GM12892 (cell line): ENCODE data around the gene NWD2.

Experiments
- DNase-seq: peaks from one replicate; pipeline ENCODE4 v3.0.0; 2011; ENCODE audit not compliant: insufficient read length
- FAIRE-seq: peaks from 2 replicates; lab custom pipeline; 2011; peaks lifted over from hg19 to GRCh38; lab: Jason Lieb, UNC
- POLR2A ChIP-seq: IDR thresholded peaks from 2 replicates; pipeline ENCODE4 v1.6.1; 2011; ENCODE audit warnings: low read depth, low read length, control low read depth
- POLR2AphosphoS5 ChIP-seq: IDR thresholded peaks from 2 replicates; pipeline ENCODE4 v1.6.1; 2011; ENCODE audit warnings: low read depth, low read length, control low read depth
- TAF1 ChIP-seq: IDR thresholded peaks from 2 replicates; pipeline ENCODE4 v1.6.1; 2011; ENCODE audit warnings: low read depth, mild to moderate bottlenecking, control low read depth, low read length, borderline replicate concordance

NWD2 gene

GRCh38 chr4:37437163-37437562, 192.6 kb downstream of the NWD2 start:
- FAIRE-seq (no peak), DNase-seq (no peak)
- TF ChIP-seq TAF1 = no peak
- no peak for TF ChIP-seq POLR2A
- TF ChIP-seq POLR2AphosphoS5 = no peak

GRCh38 chr4:37438564-37439279, 194.2 kb downstream of the NWD2 start:
- DNase-seq = no peak
- no peak for FAIRE-seq
- TF ChIP-seq TAF1 = no peak
- no peak for TF ChIP-seq POLR2A
- no peak for TF ChIP-seq POLR2AphosphoS5

GRCh38 chr4:37439809-37440474, 195.4 kb downstream of the NWD2 start:
- FAIRE-seq = no peak
- DNase-seq = no peak
- no peak for TF ChIP-seq TAF1
- TF ChIP-seq POLR2A = no peak
- no peak for TF ChIP-seq POLR2AphosphoS5

GRCh38 chr4:37440501-37440900, 196.0 kb downstream of the NWD2 start:
- DNase-seq = no peak
- no peak for FAIRE-seq
- TF ChIP-seq POLR2AphosphoS5 = no peak
- no peak for TF ChIP-seq TAF1
- TF ChIP-seq POLR2A = no peak

GRCh38 chr4:37441231-37442061, 196.9 kb downstream of the NWD2 start:
- no peak for TF ChIP-seq POLR2A
- TF ChIP-seq TAF1 = no peak
- no peak for TF ChIP-seq POLR2AphosphoS5
- DNase-seq (no peak), FAIRE-seq (no peak)

GRCh38 chr4:37442062-37442323, 197.4 kb downstream of the NWD2 start:
- FAIRE-seq (no peak), DNase-seq (no peak)
- TF ChIP-seq TAF1 = no peak
- no peak for TF ChIP-seq POLR2AphosphoS5
- no peak for TF ChIP-seq POLR2A

- no peak for TF ChIP-seq POLR2A
- TF ChIP-seq POLR2AphosphoS5 = no peak
- no peak for TF ChIP-seq TAF1
- DNase-seq (no peak), FAIRE-seq (no peak)
Measured at GRCh38 chr4:37443137-37443536, 198.6 kb downstream of the NWD2 start.

GRCh38 chr4:37445023-37445422, 200.5 kb downstream of the NWD2 start:
- no peak for FAIRE-seq
- TF ChIP-seq POLR2AphosphoS5 = no peak
- no peak for TF ChIP-seq POLR2A
- TF ChIP-seq TAF1 = no peak
- no peak for DNase-seq

GRCh38 chr4:37446016-37446415, 201.5 kb downstream of the NWD2 start:
- FAIRE-seq = no peak
- no peak for DNase-seq
- TF ChIP-seq POLR2A (no peak), TAF1 (no peak), POLR2AphosphoS5 (no peak)

- TF ChIP-seq TAF1 (no peak), POLR2A (no peak), POLR2AphosphoS5 (no peak)
- DNase-seq = no peak
- no peak for FAIRE-seq
Measured at GRCh38 chr4:37447886-37448285, 203.3 kb downstream of the NWD2 start.

GRCh38 chr4:37450309-37450708, 205.8 kb downstream of the NWD2 start:
- TF ChIP-seq TAF1 (no peak), POLR2A (no peak)
- DNase-seq (no peak), FAIRE-seq (no peak)
